Vagina (tissue), 2 donors: ENCODE results near the gene SERPINA4.

Experiments
- CTCF ChIP-seq, 3 experiments: fragments of 450-650 bp in 2 of 3; fragments of 200-600 bp in 1 of 3; sonication (generic) in 1 of 3; IDR thresholded peaks; one replicate each; pipeline ENCODE4 v1.5.1; 2017 to 2019; ENCODE audit warnings: antibody characterized with exemption in 3 of 3, mild to moderate bottlenecking in 2 of 3, moderate library complexity in 2 of 3
- POLR2A ChIP-seq, 2 donors: fragments of 450-650 bp; IDR thresholded peaks; one replicate each; pipeline ENCODE4 v1.6.1; 2017; ENCODE audit warnings: antibody characterized with exemption in 2 of 2, mild to moderate bottlenecking in 2 of 2, moderate library complexity in 2 of 2
- POLR2AphosphoS5 ChIP-seq, 2 donors: sonication (generic); formaldehyde crosslinking; IDR thresholded peaks; one replicate each; pipeline ENCODE4 v1.9.0; 2017; ENCODE audit warnings: antibody characterized with exemption in 2 of 2, mild to moderate bottlenecking in 2 of 2, low read depth in 1 of 2; ENCODE audit not compliant: insufficient read depth in 1 of 2

GRCh38 chr14:94560751-94561655, at the start of gene SERPINA4:
- TF ChIP-seq CTCF (IDR thresholded peaks at IDR 0.05) (no peak), POLR2A (IDR thresholded peaks at IDR 0.05) (no peak), POLR2AphosphoS5 (IDR thresholded peaks at IDR 0.05; ENCODE audit: insufficient read depth in 1 of 2, low read depth in 1 of 2) (no peak)
